Fibroblast of upper back skin (primary cell): ENCODE results near the gene DARS1.

ENCODE experiments used
- DNase-seq: peaks from one replicate; pipeline ENCODE4 v3.0.0-alpha.2; 2013

The DARS1 gene

GRCh38 chr2:136014411-136014810 is 29.0 kb upstream of the DARS1 start:
- DNase-seq = no peak

- DNase-seq = no peak
Measured at GRCh38 chr2:136013955-136014354, 28.5 kb upstream of the DARS1 start.

GRCh38 chr2:136013136-136013685 is 27.8 kb upstream of the DARS1 start:
- no peak for DNase-seq

GRCh38 chr2:136012315-136012714 is 26.9 kb upstream of the DARS1 start:
- no peak for DNase-seq

GRCh38 chr2:136010126-136010525 is 24.7 kb upstream of the DARS1 start:
- peak; percentile 89 for DNase-seq

GRCh38 chr2:136008205-136008865 is 22.9 kb upstream of the DARS1 start:
- DNase-seq = no peak

GRCh38 chr2:136006658-136007057 is 21.2 kb upstream of the DARS1 start:
- peak; percentile 62 for DNase-seq

GRCh38 chr2:136005462-136006196 is 20.2 kb upstream of the DARS1 start:
- no peak for DNase-seq

GRCh38 chr2:136004965-136005364 is 19.5 kb upstream of the DARS1 start:
- DNase-seq = no peak

GRCh38 chr2:136001131-136001530 is 15.7 kb upstream of the DARS1 start:
- DNase-seq = no peak

- DNase-seq = no peak
Measured at GRCh38 chr2:136000502-136000901, 15.1 kb upstream of the DARS1 start.

GRCh38 chr2:135999899-136000298 is 14.5 kb upstream of the DARS1 start:
- DNase-seq = no peak

GRCh38 chr2:135998879-135999278 is 13.5 kb upstream of the DARS1 start:
- DNase-seq = no peak

- DNase-seq = no peak
Measured at GRCh38 chr2:135997380-135997779, 12.0 kb upstream of the DARS1 start.

GRCh38 chr2:135996304-135996703 is 10.9 kb upstream of the DARS1 start:
- no peak for DNase-seq

GRCh38 chr2:135994281-135994680 is 8.9 kb upstream of the DARS1 start:
- DNase-seq = no peak

GRCh38 chr2:135993421-135993820 is 8.0 kb upstream of the DARS1 start:
- no peak for DNase-seq

GRCh38 chr2:135991861-135992260 is 6.4 kb upstream of the DARS1 start:
- no peak for DNase-seq

GRCh38 chr2:135987441-135987840 is 2.0 kb upstream of the DARS1 start:
- DNase-seq = no peak

- DNase-seq = no peak
Measured at GRCh38 chr2:135986507-135986906, 1.1 kb upstream of the DARS1 start.

- no peak for DNase-seq
Measured at GRCh38 chr2:135985826-135986393, 484 bp upstream of the DARS1 start.

- no peak for DNase-seq
Measured at GRCh38 chr2:135984199-135985017, 1.0 kb downstream of the DARS1 start.

- no peak for DNase-seq
Measured at GRCh38 chr2:135980434-135981079, 4.9 kb downstream of the DARS1 start.
